Smooth muscle cell (in vitro differentiated cells): Measurements from ENCODE around the gene ADAM8. TPM values are rescaled to one million over a fixed set of nuclear protein-coding genes. Genes with fewer than 3 reads are reported as not detected.

Source experiments
- DNase-seq: peaks from one replicate; lab custom pipeline; 2025; ENCODE audit not compliant: unreplicated experiment; lab: John Stamatoyannopoulos, UW
- H2AFZ ChIP-seq: fragments of 200-600 bp; sonication (generic); 2 replicates; pipeline ENCODE4 v1.6.0; 2016; ENCODE audit warnings: antibody characterized with exemption, low read depth, mild to moderate bottlenecking
- H3F3A ChIP-seq: fragments of 200-600 bp; sonication (generic); 2 replicates; pipeline ENCODE4 v1.6.0; 2017; ENCODE audit warnings: antibody characterized with exemption, low read depth
- H3K27ac ChIP-seq: fragments of 200-600 bp; sonication (generic); 2 replicates; pipeline ENCODE4 v1.5.1; 2016; ENCODE audit warnings: low read depth, mild to moderate bottlenecking
- H3K27me3 ChIP-seq: fragments of 200-600 bp; sonication (generic); 2 replicates; pipeline ENCODE4 v1.6.1; 2016; ENCODE audit warnings: low read depth, mild to moderate bottlenecking
- H3K36me3 ChIP-seq: fragments of 200-600 bp; sonication (generic); 2 replicates; pipeline ENCODE4 v1.5.1; 2016; ENCODE audit warnings: low read depth
- H3K4me1 ChIP-seq: fragments of 200-600 bp; sonication (generic); 2 replicates; pipeline ENCODE4 v1.5.1; 2016; ENCODE audit warnings: low read depth
- H3K4me2 ChIP-seq: fragments of 200-600 bp; sonication (generic); 2 replicates; pipeline ENCODE4 v1.6.0; 2016; ENCODE audit warnings: mild to moderate bottlenecking
- H3K4me3 ChIP-seq: fragments of 200-600 bp; sonication (generic); 2 replicates; pipeline ENCODE4 v1.5.1; 2016; ENCODE audit warnings: mild to moderate bottlenecking
- H3K79me2 ChIP-seq: fragments of 200-600 bp; sonication (generic); 2 replicates; pipeline ENCODE4 v1.6.0; 2016; ENCODE audit warnings: low read depth, mild to moderate bottlenecking
- H3K9ac ChIP-seq: fragments of 200-600 bp; sonication (generic); 2 replicates; pipeline ENCODE4 v1.6.0; 2016; ENCODE audit warnings: low read depth
- H3K9me3 ChIP-seq: fragments of 200-600 bp; sonication (generic); replicated peaks from 2 replicates; pipeline ENCODE4 v1.5.1; 2016; ENCODE audit warnings: low read depth
- H4K20me1 ChIP-seq: fragments of 200-600 bp; sonication (generic); 2 replicates; pipeline ENCODE4 v1.6.0; 2016; ENCODE audit warnings: low read depth
- CTCF ChIP-seq: fragments of 200-600 bp; sonication (generic); IDR thresholded peaks from 2 replicates; pipeline ENCODE4 v1.5.1; 2017; ENCODE audit warnings: borderline replicate concordance, mild to moderate bottlenecking, antibody characterized with exemption; ENCODE audit not compliant: insufficient read depth, poor library complexity, severe bottlenecking
- WGBS: methylation state at CpG from one replicate; pipeline ENCODE4 v1.1.7; 2016; ENCODE audit warnings: low lambda C conversion rate; 5-methylcytosine and 5-hydroxymethylcytosine counted together
- polyA plus RNA-seq: library from polyadenylated mRNA; unstranded; fragments of >200 nt; fragmentation: Nextera tagmentation; extraction: Ambion mirVana; gene quantifications from 2 replicates; pipeline ENCODE4 v1.2.1, GENCODE V29; 2016
- total RNA-seq: library from RNA; depleted of rRNA; stranded (reverse); fragments of >200 nt; gene quantifications from 2 replicates; pipeline ENCODE4 v1.2.3, GENCODE V29; 2014

The ADAM8 gene
- total and polyA plus RNA-seq, 2 experiments from 2014 or later: 0.36 to 0.70 TPM

- H3K4me2 ChIP-seq: no peak overlapping the region
Observed at GRCh38 chr10:133241501-133242205, 35.0 kb downstream of the ADAM8 start.

GRCh38 chr10:133239990-133240389, 36.7 kb downstream of the ADAM8 start:
- peaks cover 50% of the 10 kb centered on the region for H3K27me3 ChIP-seq
- no peak overlapping the region for H3K4me3 ChIP-seq
- H3F3A ChIP-seq: no peaks in the 10 kb centered on the region
- H3K4me2 ChIP-seq: no peak overlapping the region
- no peaks in the 10 kb centered on the region for H3K36me3 ChIP-seq
- no peak overlapping the region for H2AFZ ChIP-seq
- no peaks in the 10 kb centered on the region for H3K79me2 ChIP-seq
- WGBS: 98% methylated on average over 15 of the region's 15 CpGs
- H3K9ac ChIP-seq: no peak overlapping the region
- no peak overlapping the region for H3K27ac ChIP-seq
- no peak for TF ChIP-seq CTCF
- H3K9me3 ChIP-seq: no peaks in the 10 kb centered on the region
- H3K4me1 ChIP-seq: peaks cover 23% of the 10 kb centered on the region
- DNase-seq: no peak
- H4K20me1 ChIP-seq: no peaks in the 10 kb centered on the region

More at GRCh38 chr10:133241501-133242205, 35.0 kb downstream of the ADAM8 start:
- WGBS: 92% methylated on average over 25 of the region's 25 CpGs
- H4K20me1 ChIP-seq: no peaks in the 10 kb centered on the region
- no peaks in the 10 kb centered on the region for H3K36me3 ChIP-seq
- TF ChIP-seq CTCF: no peak
- no peak overlapping the region for H2AFZ ChIP-seq
- no peaks in the 10 kb centered on the region for H3F3A ChIP-seq
- H3K4me1 ChIP-seq: peaks cover 18% of the 10 kb centered on the region
- no peak overlapping the region for H3K4me3 ChIP-seq
- no peak for DNase-seq
- H3K27ac ChIP-seq: no peak overlapping the region
- no peak overlapping the region for H3K9ac ChIP-seq
- peaks cover 34% of the 10 kb centered on the region for H3K27me3 ChIP-seq
- no peaks in the 10 kb centered on the region for H3K9me3 ChIP-seq
- no peaks in the 10 kb centered on the region for H3K79me2 ChIP-seq

- no peak overlapping the region for H3K4me2 ChIP-seq
- peaks cover 23% of the 10 kb centered on the region for H3K4me1 ChIP-seq
- H3K27me3 ChIP-seq: peaks cover 63% of the 10 kb centered on the region
- no peaks in the 10 kb centered on the region for H4K20me1 ChIP-seq
- no peaks in the 10 kb centered on the region for H3K9me3 ChIP-seq
- no peaks in the 10 kb centered on the region for H3K79me2 ChIP-seq
- H2AFZ ChIP-seq: no peak overlapping the region
- no peak for TF ChIP-seq CTCF
- no peak overlapping the region for H3K9ac ChIP-seq
- H3K27ac ChIP-seq: no peak overlapping the region
- no peak for DNase-seq
- no peak overlapping the region for H3K4me3 ChIP-seq
- no peaks in the 10 kb centered on the region for H3F3A ChIP-seq
- no peaks in the 10 kb centered on the region for H3K36me3 ChIP-seq
- 8% methylated on average over 14 of the region's 15 CpGs for WGBS
Observed at GRCh38 chr10:133238466-133238804, 38.2 kb downstream of the ADAM8 start.
